ENCODE results near the gene TBC1D1.
A peak's percentile ranks its signal among the peaks of the same experiment; 100 is the strongest.

The TBC1D1 gene

DNA sequence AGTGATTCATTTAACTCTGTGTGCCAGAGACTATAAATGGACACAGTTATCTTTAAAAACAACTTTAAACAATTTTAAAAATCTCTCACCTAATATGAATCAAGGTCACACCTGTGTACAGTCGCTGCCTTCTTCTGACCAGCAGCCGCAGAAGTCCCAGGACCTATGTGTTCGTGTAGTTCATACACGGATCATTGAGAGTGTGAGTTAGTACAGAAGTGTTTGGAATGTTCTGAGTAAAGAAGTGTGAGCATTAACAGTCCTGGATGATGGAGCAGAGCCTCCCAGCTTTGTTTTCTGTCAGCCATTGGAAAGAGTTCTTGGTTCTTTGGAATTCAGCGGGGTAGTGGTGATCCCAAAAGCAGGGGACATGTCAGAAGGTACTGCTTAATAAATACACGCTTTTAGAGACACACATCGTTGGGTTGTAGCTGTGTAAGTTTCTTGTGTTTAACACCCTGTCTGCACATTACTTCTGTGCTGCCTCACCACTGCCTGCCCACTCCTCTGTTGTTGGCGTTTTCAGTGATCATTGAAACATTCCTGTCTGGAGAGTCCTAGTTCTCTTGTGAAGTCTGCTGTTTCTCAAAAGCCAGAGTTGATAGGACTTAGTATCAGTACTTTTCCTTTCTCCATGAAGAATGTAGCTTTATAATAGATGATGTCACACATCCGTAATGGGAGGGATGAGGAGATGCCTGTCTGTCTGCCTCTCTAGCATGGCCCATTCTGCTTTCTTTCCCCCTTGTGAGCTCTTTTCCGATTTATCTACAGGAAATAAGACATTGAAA is 159.9 kb downstream of the TBC1D1 start:
- no peak for DNase-seq (ENCODE audit: low read depth in 2 of 2)

DNA sequence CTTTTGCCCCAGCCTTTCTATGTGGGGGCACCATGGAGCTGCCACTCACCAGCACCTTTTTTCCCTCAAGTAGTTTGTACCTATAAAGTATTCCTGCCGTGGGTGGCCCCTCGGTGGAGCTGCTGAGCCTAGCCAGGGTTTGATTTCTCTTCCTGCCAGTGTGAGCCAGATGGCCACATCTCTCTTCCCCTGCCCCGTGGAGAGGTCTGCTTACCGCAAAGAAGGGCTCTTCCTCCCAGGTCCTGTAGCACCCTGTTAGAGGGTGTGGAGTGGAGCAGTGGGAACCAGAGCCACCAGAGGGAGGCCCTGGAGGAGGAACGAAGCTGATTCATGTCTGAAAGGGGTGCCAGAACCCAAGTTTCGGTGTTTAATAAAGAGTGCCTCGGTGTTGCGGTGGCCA is 164.7 kb downstream of the TBC1D1 start:
- no peak for DNase-seq (ENCODE audit: low read depth in 2 of 2)

DNA sequence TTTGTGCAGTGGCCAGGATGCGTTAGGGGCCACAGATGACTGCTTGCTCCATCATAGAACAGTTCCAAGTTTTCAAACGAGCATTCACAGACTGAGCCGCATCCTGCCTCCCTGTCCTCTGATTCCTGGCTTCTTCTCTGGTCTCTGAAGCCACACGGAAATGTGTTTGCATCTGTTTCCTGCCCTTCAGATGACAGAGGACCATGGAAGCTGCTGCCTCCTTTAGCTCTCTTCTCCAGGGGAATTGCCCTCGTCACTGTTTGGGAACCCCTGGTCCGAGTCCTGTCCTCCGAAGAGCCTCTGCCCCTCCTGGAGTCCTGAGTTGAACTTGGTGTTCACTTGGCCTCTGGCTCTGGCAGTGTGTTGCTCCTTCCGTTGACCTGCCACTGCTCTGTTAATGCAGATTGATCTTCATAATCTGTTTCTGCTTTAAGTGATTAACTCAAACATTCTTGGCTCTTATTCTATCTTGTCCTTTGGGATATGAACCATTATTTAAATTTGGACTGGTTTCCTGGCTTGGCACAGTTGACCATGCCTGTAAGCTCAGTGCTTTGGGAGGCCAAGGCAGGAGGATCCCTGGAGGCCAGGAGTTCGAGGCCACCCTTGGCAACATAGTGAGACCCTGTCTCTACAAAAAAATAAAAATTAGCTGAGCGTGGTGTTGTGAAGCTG is 165.3 kb downstream of the TBC1D1 start:
- no peak for DNase-seq (ENCODE audit: low read depth in 2 of 2)

DNA sequence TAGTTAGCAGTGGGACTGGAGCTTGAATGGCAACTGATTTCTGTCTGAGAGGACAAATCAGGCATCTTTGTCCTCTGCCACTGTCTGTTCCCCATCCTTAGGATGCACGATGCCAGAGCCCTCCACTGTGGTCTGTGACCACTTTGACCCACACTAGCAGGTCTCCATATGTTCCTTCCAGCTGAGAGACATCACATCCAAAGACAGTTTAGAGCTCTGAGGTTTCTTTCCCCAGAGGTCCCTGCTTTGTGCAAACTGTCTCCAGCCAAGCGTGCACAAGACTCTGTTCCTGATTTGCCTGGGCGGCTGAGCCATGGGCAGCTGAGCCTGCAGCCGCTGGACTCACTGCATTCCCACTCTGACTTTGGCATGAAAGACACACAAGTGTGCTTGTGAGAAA is 167.3 kb downstream of the TBC1D1 start:
- DNase-seq (ENCODE audit: low read depth in 2 of 2) = no peak

DNA sequence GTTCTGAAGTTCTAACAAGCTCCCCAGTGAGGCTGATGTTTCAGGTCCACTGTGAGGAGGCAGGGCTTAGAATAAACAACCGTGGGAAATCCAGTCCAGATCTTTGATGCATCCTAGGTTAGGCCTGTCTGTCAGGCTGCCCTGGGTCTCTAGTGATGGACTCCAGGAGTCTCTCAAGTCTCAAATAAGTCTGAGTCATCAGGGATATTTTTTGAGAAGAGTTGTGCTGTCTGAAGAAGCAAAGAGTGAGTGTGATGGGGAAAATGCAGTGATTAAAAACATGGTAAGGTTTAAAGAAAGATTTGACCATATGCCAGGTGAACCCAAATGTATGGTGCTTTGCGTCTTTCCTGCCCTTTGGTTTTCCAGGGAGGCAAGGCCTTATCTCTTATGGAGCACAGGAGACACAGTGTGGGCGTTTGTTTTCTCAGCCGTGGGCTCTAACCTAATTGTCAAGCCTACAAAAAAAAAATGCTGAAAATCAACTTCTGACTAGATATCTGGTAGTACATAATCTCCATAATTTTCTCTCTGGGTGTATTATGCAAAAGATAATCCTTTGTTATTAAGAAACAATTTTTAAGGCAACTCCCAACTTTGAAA is 170.0 kb downstream of the TBC1D1 start:
- peak in 1 of 2 experiments; percentile 30 for DNase-seq (ENCODE audit: low read depth in 2 of 2)

DNA sequence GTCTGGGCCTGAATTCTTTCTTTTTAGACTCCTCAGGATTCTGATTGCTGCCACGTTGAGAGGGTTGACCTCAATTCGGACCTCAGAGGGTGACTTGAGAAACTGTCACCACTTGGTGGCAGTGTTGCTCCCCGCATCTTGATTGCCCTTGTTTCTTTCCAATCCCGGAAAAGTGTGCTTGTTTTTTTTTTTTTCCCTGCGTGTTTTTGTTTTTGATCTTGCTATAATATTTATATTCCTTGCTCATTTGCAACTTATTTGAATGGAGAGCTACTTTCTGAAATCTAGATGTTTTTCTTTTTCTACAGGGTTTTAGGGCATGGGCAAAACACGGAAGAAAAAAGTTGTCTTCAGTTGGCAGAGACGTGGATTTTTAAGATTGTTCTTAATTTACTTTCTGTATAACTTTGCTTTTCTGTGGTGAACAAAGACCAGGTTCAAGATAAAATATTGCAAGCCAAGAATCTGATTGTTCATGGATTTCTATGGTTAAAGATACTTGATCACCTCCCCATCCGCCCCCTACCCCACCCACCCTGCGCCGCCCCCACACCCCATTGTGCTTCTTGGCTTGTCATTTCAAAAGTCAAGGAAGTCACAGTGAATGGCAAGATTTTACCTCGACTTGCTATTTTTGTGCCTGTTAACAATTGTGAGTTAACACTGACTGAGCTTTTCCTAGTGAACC is 171.3 kb downstream of the TBC1D1 start:
- peak; percentile 59 to 61 for DNase-seq (ENCODE audit: low read depth in 2 of 2)

DNA sequence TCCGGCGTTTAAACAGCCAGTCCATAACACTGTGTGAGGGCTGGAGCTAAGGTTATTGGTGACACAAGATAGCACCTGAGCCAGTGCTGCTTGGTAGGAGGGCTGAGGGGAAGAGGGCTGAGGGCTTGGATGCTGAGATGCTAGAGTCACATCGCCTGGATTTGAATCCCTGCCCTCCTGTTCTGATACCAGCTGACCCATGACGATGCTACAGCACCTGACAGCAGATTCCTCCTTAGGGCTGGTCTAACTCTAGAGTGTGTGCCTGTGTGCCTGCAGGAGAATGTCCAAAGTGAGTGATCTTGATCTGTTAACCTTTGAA is 171.9 kb downstream of the TBC1D1 start:
- DNase-seq (ENCODE audit: low read depth in 2 of 2) = no peak

DNA sequence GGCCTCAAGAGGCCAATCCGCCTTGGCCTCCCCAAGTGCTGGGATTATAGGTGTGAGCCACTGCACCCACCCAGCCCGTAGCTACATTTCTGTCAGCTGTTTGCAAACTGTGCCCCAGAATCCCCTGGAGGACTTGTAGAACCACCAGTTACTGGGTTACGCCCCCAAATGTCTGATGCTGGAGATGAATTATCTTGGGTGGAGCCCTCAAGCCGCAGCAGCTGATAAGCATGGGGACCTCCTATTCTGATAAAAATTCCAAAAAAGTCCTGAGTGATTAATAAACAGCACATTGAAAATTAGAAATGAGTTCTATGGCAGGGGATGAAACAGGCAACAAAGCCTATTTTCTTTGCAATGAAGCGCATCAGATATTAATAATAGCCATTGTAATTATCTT is 174.3 kb downstream of the TBC1D1 start:
- DNase-seq (ENCODE audit: low read depth in 2 of 2) = no peak

DNA sequence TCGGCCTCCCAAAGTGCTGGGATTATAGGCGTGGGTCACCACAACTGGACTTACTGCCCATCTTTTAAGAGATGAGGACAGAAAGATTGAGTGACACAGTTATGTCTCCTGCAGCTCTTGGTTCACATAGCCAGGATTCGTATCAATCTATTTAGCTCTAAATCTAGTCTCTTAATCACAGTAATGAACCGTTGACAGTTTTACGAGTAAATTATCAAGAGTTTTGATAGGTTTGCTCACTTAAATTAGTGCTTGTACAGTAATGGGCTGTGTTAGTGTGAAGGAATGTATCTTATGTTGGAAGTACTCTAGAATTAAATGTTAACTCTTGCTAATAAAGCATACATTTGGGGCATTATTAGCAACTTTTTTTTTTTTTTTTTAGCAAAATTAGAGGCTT is 175.0 kb downstream of the TBC1D1 start:
- DNase-seq (ENCODE audit: low read depth in 2 of 2) = no peak

DNA sequence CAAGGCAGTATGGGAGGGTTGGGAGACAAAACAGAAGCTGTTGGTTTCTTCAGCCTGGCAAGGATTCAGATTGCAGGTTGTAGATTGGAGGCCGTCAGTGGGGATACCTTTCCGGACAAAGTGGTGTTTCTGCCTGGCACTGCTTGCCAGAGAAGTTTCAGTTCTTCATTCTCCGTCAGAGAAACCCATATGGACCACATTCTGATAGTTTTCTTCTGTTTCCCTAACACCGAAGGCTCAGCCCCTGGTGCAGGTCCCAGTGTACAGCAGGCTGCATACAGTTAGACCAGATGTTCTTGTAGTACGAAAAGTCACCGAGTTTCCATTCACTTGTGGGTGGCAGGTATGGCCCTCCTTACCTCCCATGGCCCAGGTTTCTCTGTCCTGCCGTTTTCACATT is 176.6 kb downstream of the TBC1D1 start:
- no peak for DNase-seq (ENCODE audit: low read depth in 2 of 2)

DNA sequence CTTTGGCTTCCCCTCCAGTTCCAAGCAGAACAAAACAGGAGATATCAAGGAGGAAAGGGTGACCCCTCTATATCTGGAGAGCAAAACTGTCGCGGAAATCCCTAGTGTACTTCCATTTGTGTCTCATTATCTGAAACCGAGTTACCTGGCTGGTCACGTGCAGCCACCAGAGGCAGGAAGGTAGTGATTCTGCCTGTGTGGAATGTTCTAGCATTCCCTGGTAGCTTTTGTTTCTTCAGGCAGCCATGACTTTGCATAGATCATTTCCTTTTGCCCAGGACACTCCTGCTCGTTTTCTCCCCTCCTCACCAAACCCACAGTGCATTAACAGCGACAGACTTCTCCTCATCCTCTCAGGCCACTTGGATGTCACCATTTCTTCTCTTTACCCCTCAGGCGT is 177.2 kb downstream of the TBC1D1 start:
- no peak for DNase-seq (ENCODE audit: low read depth in 2 of 2)

DNA sequence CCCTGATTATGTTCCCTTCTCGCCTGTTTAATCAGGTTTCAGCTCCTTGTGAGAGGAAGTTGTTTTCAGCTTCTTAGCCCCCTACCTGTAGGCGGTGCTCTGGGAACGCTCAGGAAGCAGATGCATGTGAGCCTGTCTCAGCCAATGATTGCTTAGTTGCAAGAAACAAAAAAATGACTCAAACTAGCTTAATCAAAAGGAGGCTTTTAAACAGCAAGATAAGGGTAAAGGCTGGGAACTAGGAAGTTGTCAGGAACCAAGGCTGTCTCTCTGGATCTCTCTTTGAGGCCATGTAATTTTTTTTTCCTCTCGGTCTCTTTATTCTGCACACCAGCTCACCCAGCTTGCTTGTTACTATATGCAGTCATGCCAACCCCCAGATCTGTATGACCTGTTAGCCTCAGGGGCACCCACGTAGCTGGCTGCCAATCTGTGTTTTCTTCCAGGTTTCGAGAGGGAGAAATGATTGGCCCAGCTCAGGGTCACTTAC is 178.4 kb downstream of the TBC1D1 start:
- DNase-seq (ENCODE audit: low read depth in 2 of 2) = no peak

DNA sequence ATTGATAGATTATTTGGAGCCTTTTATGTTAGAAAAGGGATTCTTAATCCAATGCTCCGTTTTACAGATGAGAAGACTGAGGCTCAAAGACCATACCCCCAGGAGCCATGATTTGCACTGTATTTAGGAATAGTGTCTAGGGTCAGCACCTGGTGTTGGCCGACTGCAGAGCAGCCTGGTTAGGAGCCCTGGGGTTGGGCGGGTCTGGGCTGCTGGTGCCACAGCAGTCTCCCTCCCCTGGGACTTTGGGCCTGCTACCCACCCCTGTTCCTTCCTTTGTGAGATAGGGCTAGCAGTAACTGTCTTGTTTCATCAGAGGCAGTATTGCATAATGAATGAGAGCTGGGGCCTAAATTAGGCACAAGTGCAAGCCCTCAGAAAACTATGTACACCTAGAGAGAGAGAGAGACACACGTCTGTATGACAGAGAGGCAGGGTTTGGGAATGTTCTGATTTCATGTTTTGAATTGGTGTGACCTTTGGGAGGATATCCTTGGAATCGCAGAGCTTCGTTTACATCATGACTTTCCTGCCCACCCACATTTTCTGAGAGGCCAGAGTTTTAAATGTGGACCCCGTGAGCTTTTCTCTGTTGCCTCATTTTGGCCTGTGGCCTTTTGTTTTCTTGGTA is 181.0 kb downstream of the TBC1D1 start:
- no peak for DNase-seq (ENCODE audit: low read depth in 2 of 2)

DNA sequence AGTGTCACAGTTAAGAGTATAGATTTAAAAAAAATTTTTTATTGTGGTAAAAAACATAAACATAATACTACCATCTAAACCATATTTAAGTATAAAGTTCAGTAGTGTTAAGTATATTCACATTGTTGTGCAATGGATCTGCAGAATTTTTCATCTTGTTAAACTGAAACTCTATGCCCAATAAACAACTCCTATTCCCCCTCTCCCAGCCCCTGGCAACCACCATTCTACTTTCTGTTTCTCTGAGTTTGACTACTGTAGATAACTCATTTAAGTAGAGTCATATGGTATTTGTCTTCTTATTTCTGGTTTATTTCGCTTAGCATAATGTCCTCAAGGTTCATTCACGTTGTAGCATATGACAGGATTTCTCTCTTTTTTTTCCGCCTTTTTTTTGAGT is 181.7 kb downstream of the TBC1D1 start:
- DNase-seq (ENCODE audit: low read depth in 2 of 2) = no peak

DNA sequence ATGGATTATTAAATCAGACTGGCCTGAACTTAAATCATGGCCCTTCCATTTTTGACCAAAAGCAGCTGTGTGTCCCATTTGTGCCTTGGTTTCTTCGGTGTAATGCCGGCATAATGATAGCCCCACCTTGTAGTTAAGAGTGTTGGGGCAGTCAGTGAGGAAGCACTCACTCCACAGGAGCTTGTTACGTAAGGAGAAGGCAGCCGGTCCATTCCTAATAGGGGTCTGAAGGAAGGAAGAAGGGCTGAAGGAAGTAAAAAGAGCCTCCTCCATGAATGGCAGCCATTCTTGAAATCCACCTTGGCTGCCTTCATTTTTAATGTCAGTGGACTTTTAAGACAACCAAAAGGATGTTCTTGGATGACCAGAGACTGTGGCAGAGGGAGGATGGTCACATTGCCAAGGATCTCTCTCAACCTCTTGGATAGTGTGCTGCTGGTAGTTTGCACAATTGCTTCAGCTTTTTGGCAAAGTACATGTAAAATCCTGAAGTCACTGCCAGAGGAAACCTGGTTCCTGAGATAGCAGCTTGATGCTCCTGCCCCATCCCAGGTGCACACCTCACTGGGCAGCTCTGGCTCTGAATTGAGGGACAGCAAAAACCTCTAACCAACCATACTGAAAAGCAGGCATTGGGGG is 182.8 kb downstream of the TBC1D1 start:
- no peak for DNase-seq (ENCODE audit: low read depth in 2 of 2)

DNA sequence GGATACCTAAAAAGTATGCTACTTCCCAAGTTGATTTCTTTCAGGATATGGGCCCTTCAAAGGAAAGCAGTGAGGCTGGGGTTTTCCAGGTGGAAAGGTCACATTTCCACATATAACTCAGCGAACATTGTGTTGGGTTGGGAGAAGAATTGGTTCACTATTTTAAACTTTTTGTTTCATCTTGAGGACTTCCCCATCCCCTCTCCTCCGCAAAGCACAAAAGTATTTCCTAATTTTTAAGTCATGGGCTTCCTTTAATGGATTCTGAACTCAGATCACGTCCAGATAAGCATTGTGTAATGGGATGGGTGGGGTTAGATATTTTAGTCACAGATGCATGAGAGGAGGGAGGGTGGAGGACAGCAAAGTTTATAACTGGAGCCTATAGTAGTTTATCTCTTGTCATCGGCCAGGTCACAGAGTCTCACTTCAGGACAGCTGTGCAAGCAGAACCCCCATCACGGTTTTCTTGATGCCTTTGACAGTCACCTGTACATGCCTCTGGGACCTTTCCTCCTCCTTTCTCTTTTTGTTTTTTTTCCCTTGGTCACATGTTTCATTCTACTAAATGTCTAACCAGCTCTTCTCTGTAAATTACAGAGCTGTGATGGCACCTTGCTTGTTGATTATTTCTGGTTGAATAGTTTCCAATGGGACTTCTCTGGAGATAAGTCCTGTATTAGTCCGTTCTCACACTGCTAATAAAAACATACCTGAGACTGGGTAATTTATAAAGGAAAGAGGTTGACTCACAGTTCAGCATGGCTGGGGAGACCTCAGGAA is 184.7 kb downstream of the TBC1D1 start:
- no peak for DNase-seq (ENCODE audit: low read depth in 2 of 2)

DNA sequence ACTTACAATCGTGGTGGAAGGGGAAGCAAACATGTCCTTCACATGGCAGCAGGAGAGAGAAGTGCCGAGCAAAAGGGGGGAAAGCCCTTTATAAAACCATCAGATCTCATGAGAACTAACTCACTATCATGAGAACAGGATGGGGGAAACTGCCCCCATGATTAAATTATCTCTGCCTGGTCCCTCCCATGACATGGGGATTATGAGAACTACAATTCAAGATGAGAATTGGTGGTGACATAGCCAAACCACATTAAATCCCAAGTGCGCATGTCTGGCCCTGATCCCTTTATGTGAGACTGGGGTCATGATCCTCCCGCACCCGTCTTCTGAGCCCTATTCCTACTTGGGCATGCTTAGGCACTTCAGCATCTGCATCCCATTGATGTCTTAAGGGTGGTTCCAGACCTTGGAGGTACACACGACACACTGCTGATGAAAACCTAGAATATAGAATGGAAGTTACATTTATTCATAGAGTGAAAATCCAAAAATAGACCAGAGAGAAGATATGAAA is 185.3 kb downstream of the TBC1D1 start:
- no peak for DNase-seq (ENCODE audit: low read depth in 2 of 2)

DNA sequence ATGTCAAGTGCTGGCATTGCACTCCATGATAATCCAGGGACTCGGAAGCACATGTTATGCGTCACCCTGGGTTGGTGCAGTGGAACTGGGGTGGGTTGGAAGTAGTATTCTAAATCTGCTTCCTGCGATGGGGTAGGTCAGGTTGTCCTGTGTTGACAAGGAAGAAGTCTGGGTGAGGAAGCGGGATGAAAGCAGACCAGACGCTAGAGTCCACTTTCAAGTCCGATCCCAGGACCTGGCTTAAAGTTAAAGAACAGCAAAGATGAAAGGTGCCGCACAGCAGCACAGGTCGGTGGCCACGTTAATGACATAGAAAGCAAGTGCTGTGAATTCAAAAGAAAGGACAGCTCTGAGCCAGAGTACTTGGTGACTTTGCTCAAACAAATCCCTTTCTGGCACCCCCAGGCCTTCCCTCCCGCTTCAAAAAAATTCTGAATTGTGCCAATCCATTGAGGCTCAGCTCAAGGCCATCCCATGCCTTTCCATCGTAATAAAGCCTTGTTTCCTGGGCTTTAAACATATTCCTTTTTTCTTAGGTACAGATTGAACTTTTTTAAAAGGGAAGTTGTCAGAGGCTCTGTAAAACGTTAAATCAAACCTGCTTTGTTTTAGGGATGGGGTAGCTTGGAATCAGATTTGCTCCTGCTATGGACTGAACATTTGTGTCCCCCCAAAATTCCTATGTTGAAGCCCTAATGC is 187.1 kb downstream of the TBC1D1 start:
- no peak for DNase-seq (ENCODE audit: low read depth in 2 of 2)

DNA sequence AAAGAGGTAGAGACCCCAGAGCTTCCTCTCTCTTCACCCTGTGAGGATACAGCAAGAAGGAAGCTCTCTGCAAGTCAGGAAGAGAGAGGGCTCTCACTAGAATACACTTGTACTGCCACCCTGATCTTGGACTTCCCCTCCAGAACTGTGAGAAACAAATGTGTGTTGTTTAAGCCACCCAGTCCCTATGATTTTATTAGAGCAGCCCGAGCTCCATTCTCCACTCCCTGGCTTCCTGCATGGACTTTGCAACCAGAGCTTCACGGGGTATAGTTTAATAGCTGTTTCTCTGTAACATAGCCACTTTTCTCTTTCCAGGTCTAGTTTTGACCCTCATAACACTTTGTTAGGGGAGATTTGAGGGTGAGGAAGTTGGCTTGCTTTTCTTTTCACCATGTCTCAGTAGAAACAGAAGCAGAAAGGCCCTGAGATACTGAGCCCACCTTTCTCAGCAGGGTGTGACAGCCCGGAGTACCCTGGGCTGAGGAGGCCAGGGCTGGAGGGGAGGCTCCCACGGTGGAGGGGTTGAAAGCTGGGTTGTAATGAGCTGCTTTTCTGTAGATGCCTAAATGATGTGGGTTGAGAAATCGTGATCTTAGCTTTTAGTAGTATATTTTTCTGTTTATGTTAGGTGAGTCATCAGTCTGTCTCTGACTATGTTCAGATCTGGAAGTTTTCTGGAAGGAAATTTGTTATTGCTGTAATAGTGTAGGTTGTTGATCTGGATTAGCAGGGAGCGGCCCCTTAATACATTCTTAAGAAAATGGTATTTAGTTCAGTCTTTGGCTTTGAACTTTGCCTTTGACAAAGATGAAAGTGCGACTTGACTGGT is 187.9 kb downstream of the TBC1D1 start:
- peak; percentile 67 to 70 for DNase-seq (ENCODE audit: low read depth in 2 of 2)

All from fibroblast of skin of left quadriceps (primary cell).